ENCODE data around the gene CABCOCO1. TPM values are rescaled to one million over a fixed set of nuclear protein-coding genes. Genes with fewer than 3 reads are reported as not detected.
"Not testable (repeated sequence)": the region's sequence is repeated elsewhere in the genome, so short reads cannot be mapped to it uniquely, and the experiment has no call there.

The CABCOCO1 gene
- total RNA-seq, 4 donors from 2014 or later = not detected

DNA sequence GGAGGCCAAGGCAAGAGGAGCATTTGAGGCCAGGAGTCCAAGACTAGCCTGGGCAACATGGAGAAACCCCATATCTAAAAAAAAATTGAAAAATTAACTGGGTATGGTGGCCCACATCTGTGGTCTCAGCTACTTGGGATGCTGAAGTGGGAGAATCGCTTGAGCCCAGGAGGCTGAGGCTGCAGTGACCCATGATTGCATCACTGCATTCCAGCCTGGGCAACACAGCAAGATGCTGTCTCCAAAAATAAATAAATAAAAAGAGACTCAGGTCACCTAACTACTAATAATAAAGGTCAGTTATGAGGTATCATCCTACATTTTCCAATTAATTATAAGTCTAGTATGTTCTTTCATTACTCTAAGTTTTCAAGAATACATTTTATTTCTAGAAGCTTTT is 20.6 kb downstream of the CABCOCO1 start:
- Histone ChIP-seq H3K27me3 (no peaks in the 10 kb centered on the region), H3K4me1 (no peaks in the 10 kb centered on the region), H3K9me3 (no peaks in the 10 kb centered on the region), H3K4me3 (no peak overlapping the region), H3K27ac (no peak overlapping the region), H3K36me3 (no peaks in the 10 kb centered on the region)
- no peak for TF ChIP-seq POLR2A (IDR thresholded peaks at IDR 0.05)
- no peak for TF ChIP-seq EP300 (IDR thresholded peaks at IDR 0.05)
- TF ChIP-seq, protein P1, sequence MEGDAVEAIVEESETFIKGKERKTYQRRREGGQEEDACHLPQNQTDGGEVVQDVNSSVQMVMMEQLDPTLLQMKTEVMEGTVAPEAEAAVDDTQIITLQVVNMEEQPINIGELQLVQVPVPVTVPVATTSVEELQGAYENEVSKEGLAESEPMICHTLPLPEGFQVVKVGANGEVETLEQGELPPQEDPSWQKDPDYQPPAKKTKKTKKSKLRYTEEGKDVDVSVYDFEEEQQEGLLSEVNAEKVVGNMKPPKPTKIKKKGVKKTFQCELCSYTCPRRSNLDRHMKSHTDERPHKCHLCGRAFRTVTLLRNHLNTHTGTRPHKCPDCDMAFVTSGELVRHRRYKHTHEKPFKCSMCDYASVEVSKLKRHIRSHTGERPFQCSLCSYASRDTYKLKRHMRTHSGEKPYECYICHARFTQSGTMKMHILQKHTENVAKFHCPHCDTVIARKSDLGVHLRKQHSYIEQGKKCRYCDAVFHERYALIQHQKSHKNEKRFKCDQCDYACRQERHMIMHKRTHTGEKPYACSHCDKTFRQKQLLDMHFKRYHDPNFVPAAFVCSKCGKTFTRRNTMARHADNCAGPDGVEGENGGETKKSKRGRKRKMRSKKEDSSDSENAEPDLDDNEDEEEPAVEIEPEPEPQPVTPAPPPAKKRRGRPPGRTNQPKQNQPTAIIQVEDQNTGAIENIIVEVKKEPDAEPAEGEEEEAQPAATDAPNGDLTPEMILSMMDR (IDR thresholded peaks at IDR 0.05) = no peak
- 91 to 92% methylated on average over 1 of the region's 1 CpG for WGBS, 2 donors
- no peak for DNase-seq (ENCODE audit: low spot score in 2 of 2)

GRCh38 chr10:61684894-61685507 is 22.3 kb downstream of the CABCOCO1 start:
- H3K27ac ChIP-seq = no peak overlapping the region
- H3K36me3 ChIP-seq = no peaks in the 10 kb centered on the region
- no peaks in the 10 kb centered on the region for H3K9me3 ChIP-seq
- no peak overlapping the region for H3K4me3 ChIP-seq
- no peak for DNase-seq (ENCODE audit: low spot score in 2 of 2)
- no peaks in the 10 kb centered on the region for H3K27me3 ChIP-seq
- H3K4me1 ChIP-seq = no peaks in the 10 kb centered on the region
- TF ChIP-seq EP300 (IDR thresholded peaks at IDR 0.05) (no peak), POLR2A (IDR thresholded peaks at IDR 0.05) (no peak)
- TF ChIP-seq, protein P1 (IDR thresholded peaks at IDR 0.05) = no peak
- 84 to 92% methylated on average over 3 of the region's 3 CpGs for WGBS, 2 donors

GRCh38 chr10:61688551-61689308 is 26.0 kb downstream of the CABCOCO1 start:
- H3K36me3 ChIP-seq = no peaks in the 10 kb centered on the region
- no peak overlapping the region for H3K4me3 ChIP-seq
- no peaks in the 10 kb centered on the region for H3K9me3 ChIP-seq
- no peak for DNase-seq (ENCODE audit: low spot score in 2 of 2)
- no peaks in the 10 kb centered on the region for H3K4me1 ChIP-seq
- H3K27ac ChIP-seq = no peak overlapping the region
- H3K27me3 ChIP-seq = no peaks in the 10 kb centered on the region
- 85 to 87% methylated on average over 11 of the region's 11 CpGs for WGBS, 2 donors
- TF ChIP-seq, protein P1 (IDR thresholded peaks at IDR 0.05) = no peak
- TF ChIP-seq EP300 (IDR thresholded peaks at IDR 0.05) (no peak), POLR2A (IDR thresholded peaks at IDR 0.05) (no peak)

DNA sequence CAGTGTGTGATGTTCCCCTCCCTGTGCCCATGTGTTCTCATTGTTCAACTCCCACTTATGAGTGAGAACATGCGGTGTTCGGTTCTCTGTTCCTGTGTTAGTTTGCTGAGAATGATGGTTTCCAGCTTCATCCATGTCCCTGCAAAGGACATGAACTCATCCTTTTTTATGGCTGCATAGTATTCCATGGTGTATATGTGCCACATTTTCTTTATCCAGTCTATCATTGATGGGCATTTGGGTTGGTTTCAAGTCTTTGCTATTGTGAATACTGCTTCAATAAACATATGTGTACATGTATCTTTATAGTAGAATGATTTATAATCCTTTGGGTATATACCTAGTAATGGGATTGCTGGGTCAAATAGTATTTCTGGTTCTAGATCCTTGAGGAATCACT is 28.9 kb downstream of the CABCOCO1 start:
- H3K9me3 ChIP-seq; H3K36me3 ChIP-seq; H3K27ac ChIP-seq; H3K4me1 ChIP-seq; DNase-seq (ENCODE audit: low spot score in 2 of 2); H3K27me3 ChIP-seq; H3K4me3 ChIP-seq: not testable (repeated sequence)
- WGBS, 2 donors = 100% methylated on average over 2 of the region's 2 CpGs

GRCh38 chr10:61692447-61693010 is 29.8 kb downstream of the CABCOCO1 start:
- 80 to 82% methylated on average over 3 of the region's 3 CpGs for WGBS, 2 donors
- DNase-seq (ENCODE audit: low spot score in 2 of 2) = no peak
- Histone ChIP-seq H3K27ac (no peak overlapping the region), H3K4me1 (no peaks in the 10 kb centered on the region), H3K36me3 (no peaks in the 10 kb centered on the region), H3K27me3 (no peaks in the 10 kb centered on the region), H3K9me3 (no peaks in the 10 kb centered on the region), H3K4me3 (no peak overlapping the region)
- TF ChIP-seq EP300 (IDR thresholded peaks at IDR 0.05) (no peak), POLR2A (IDR thresholded peaks at IDR 0.05) (no peak)
- TF ChIP-seq, protein P1 (IDR thresholded peaks at IDR 0.05) = no peak
